Panc1 (cell line): ENCODE data around the gene TMEM163. TPM values are rescaled to one million over a fixed set of nuclear protein-coding genes. Genes with fewer than 3 reads are reported as not detected.

ENCODE experiments used
- ATAC-seq: fragments of 200-7000 bp; cut with Tn5 transposase; 2 replicates; pipeline ENCODE4 v1.9.1; 2020; ENCODE audit warnings: mild to moderate bottlenecking, moderate library complexity
- BruUV-seq: library from RNA; stranded (reverse); fragments of 400-500 nt; replicated peaks from 2 replicates; lab custom pipeline; 2021; lab: Mats Ljungman, UMichigan
- CTCF ChIA-PET: fragments of 300-600 bp; sonication (Branson Sonifier 250); formaldehyde crosslinking; loops from one replicate; lab custom pipeline; 2022; ENCODE audit warnings: antibody characterized with exemption; lab: Charles Lee
- POLR2A ChIA-PET: fragments of 300-600 bp; sonication (Branson Sonifier 250); formaldehyde crosslinking; loops from one replicate; lab custom pipeline; 2022; ENCODE audit warnings: antibody characterized with exemption; lab: Charles Lee
- DNase-seq: peaks from one replicate; pipeline ENCODE4 v3.0.0-alpha.2; 2010; ENCODE audit warnings: low read depth, low spot score
- H3K27ac ChIP-seq: 2 replicates; pipeline ENCODE4 v1.5.1; 2011; ENCODE audit warnings: mild to moderate bottlenecking, low read length, inconsistent platforms
- H3K27me3 ChIP-seq: fragments of 200-500 bp; sonication (Bioruptor generic); 2 replicates; pipeline ENCODE4 v1.6.0; 2014; ENCODE audit warnings: low read length, inconsistent platforms; ENCODE audit not compliant: control insufficient read depth, insufficient read depth
- H3K36me3 ChIP-seq: fragments of 200-500 bp; sonication (Bioruptor generic); 2 replicates; pipeline ENCODE4 v1.5.1; 2014; ENCODE audit warnings: inconsistent platforms, mild to moderate bottlenecking, low read length, moderate library complexity; ENCODE audit not compliant: control insufficient read depth, insufficient read depth
- H3K4me1 ChIP-seq: 2 replicates; pipeline ENCODE4 v1.5.1; 2011; ENCODE audit warnings: inconsistent platforms, mild to moderate bottlenecking, low read length, moderate library complexity; ENCODE audit not compliant: control insufficient read depth, insufficient read depth
- H3K4me3 ChIP-seq, 2 experiments: 2 replicates each; pipeline ENCODE4 v1.5.1; 2011 to 2012; ENCODE audit warnings: low read depth in 2 of 2, low read length in 2 of 2, mild to moderate bottlenecking in 2 of 2, inconsistent platforms in 1 of 2, moderate library complexity in 1 of 2
- H3K9me3 ChIP-seq: fragments of 200-500 bp; sonication (Bioruptor generic); 2 replicates; pipeline ENCODE4 v1.5.1; 2014; ENCODE audit warnings: low read depth, mild to moderate bottlenecking, inconsistent platforms, low read length, moderate library complexity; ENCODE audit not compliant: control insufficient read depth, insufficient read depth
- POLR2AphosphoS5 ChIP-seq: IDR thresholded peaks from 2 replicates; pipeline ENCODE4 v1.6.1; 2012; ENCODE audit warnings: mild to moderate bottlenecking, low read depth, low read length, moderate library complexity
- SIN3A ChIP-seq: IDR thresholded peaks from 2 replicates; pipeline ENCODE4 v1.6.1; 2012; ENCODE audit warnings: low read depth, mild to moderate bottlenecking, low read length, moderate library complexity, borderline replicate concordance; ENCODE audit not compliant: insufficient read depth
- TCF7L2 ChIP-seq: IDR thresholded peaks from 2 replicates; pipeline ENCODE4 v1.6.1; 2011; ENCODE audit warnings: mild to moderate bottlenecking, low read depth, low read length, inconsistent platforms
- in situ Hi-C: cut with HindIII; loops from 2 replicates; pipeline ENCODE4 v1.10.0; 2016; ENCODE audit warnings: low sequenced_read_pairs, low pct_unique_long_range_greater_than_20kb
- intact Hi-C: fragments of 100-400 bp; cut with micrococcal nuclease; formaldehyde crosslinking; loops from one replicate; pipeline ENCODE4 v1.10.0; 2022; ENCODE audit not compliant: unreplicated experiment
- total RNA-seq: library from RNA; stranded (reverse); gene quantifications from one replicate; pipeline ENCODE4 v1.2.1, GENCODE V29; 2021; ENCODE audit not compliant: unreplicated experiment
- TF ChIP-seq, protein P1 (sequence below), 2 experiments: IDR thresholded peaks; 2 replicates each; pipeline ENCODE4 v1.6.1; 2011 to 2012; ENCODE audit warnings: low read depth in 2 of 2, control low read depth in 1 of 2, low read length in 1 of 2, mild to moderate bottlenecking in 1 of 2, moderate library complexity in 1 of 2; ENCODE audit not compliant: insufficient read depth in 1 of 2
- TF ChIP-seq, protein P2 (sequence below): fragments of 450-650 bp; IDR thresholded peaks from 2 replicates; pipeline ENCODE4 v1.5.1; 2017; ENCODE audit warnings: mild to moderate bottlenecking

The TMEM163 gene
- total RNA-seq, 1 experiment from 2014 or later = not detected

DNA sequence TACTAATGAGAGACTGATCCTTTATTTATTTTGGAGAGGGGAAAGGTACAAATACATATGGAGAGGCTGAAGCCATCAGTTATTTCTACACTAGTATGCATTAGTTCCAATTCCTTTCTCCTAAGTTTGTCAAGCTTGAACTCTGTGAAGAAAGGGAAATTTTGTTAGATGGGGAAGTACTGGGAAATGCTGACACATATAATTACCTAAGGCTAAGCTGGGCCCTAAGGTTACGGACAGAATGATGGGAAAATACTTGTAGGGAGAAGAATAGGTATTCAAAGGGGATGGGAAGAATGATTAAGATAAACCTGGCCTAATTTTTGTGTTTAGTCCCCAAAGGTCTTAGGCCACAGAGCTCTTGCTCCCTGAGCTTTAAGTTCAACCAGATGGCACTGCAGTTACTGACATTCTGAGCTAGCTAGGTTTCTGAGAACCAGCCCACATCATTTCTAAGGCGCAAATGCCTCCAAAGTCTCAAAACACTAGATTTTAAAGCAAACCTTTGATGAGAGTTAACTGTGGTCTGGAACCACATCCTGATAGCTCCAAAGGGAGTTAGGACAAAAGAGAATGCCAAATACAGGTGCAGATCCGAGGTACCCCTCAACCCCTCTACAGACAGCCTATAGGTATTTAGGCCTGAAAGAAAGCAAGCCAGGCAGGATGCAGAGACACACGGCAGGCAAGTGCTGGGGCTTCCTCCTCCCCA lies 2.7 kb downstream of the TMEM163 start:
- ATAC-seq (no peak), DNase-seq (no peak)
- intact Hi-C loops (no loop called here), in situ Hi-C loops (no loop called here)
- POLR2A ChIA-PET = no interaction called here
- H3K27ac ChIP-seq = no peak overlapping the region
- no peak overlapping the region for H3K4me3 ChIP-seq
- no peaks in the 10 kb centered on the region for H3K9me3 ChIP-seq
- H3K4me1 ChIP-seq = peaks cover 4% of the 10 kb centered on the region; the same call in 1 of the 2 replicates
- H3K27me3 ChIP-seq = peaks cover 55% of the 10 kb centered on the region
- no peaks in the 10 kb centered on the region for H3K36me3 ChIP-seq
- CTCF ChIA-PET = no interaction called here
- BruUV-seq = no TSS peak
- TF ChIP-seq, protein P1, sequence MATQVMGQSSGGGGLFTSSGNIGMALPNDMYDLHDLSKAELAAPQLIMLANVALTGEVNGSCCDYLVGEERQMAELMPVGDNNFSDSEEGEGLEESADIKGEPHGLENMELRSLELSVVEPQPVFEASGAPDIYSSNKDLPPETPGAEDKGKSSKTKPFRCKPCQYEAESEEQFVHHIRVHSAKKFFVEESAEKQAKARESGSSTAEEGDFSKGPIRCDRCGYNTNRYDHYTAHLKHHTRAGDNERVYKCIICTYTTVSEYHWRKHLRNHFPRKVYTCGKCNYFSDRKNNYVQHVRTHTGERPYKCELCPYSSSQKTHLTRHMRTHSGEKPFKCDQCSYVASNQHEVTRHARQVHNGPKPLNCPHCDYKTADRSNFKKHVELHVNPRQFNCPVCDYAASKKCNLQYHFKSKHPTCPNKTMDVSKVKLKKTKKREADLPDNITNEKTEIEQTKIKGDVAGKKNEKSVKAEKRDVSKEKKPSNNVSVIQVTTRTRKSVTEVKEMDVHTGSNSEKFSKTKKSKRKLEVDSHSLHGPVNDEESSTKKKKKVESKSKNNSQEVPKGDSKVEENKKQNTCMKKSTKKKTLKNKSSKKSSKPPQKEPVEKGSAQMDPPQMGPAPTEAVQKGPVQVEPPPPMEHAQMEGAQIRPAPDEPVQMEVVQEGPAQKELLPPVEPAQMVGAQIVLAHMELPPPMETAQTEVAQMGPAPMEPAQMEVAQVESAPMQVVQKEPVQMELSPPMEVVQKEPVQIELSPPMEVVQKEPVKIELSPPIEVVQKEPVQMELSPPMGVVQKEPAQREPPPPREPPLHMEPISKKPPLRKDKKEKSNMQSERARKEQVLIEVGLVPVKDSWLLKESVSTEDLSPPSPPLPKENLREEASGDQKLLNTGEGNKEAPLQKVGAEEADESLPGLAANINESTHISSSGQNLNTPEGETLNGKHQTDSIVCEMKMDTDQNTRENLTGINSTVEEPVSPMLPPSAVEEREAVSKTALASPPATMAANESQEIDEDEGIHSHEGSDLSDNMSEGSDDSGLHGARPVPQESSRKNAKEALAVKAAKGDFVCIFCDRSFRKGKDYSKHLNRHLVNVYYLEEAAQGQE (IDR thresholded peaks at IDR 0.05; ENCODE audit: insufficient read depth in 1 of 2, low read depth in 2 of 2, low read length in 1 of 2) = no peak
- no peak for TF ChIP-seq POLR2AphosphoS5
- TF ChIP-seq TCF7L2 = no peak
- TF ChIP-seq, protein P2, sequence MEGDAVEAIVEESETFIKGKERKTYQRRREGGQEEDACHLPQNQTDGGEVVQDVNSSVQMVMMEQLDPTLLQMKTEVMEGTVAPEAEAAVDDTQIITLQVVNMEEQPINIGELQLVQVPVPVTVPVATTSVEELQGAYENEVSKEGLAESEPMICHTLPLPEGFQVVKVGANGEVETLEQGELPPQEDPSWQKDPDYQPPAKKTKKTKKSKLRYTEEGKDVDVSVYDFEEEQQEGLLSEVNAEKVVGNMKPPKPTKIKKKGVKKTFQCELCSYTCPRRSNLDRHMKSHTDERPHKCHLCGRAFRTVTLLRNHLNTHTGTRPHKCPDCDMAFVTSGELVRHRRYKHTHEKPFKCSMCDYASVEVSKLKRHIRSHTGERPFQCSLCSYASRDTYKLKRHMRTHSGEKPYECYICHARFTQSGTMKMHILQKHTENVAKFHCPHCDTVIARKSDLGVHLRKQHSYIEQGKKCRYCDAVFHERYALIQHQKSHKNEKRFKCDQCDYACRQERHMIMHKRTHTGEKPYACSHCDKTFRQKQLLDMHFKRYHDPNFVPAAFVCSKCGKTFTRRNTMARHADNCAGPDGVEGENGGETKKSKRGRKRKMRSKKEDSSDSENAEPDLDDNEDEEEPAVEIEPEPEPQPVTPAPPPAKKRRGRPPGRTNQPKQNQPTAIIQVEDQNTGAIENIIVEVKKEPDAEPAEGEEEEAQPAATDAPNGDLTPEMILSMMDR = no peak
- TF ChIP-seq SIN3A = no peak

DNA sequence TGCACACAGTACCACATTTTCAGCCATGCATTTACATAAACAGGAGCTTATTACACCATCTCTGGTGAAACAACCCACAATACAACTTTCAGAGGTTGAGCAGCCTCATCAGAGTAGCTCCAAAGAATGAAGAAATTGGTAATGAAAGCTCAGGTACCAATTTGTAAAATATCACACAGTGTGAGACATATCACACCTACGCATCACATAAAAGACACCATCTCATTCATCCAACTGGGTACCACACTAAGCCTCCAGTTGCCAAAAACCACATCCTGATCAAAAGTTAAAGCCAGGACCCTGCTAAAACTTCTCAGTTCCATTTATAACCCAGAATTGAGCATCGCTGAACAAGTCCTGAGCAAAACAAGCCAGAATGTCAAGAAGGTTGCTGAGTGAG lies 4.6 kb downstream of the TMEM163 start:
- no peak for ATAC-seq
- TF ChIP-seq, protein P2 = no peak
- TF ChIP-seq SIN3A (no peak), POLR2AphosphoS5 (no peak), TCF7L2 (no peak)
- TF ChIP-seq, protein P1 (IDR thresholded peaks at IDR 0.05; ENCODE audit: insufficient read depth in 1 of 2, low read depth in 2 of 2, low read length in 1 of 2) = no peak
- CTCF ChIA-PET = no interaction called here
- POLR2A ChIA-PET = no interaction called here
- Histone ChIP-seq H3K27me3 (peaks cover 42% of the 10 kb centered on the region), H3K27ac (no peak overlapping the region), H3K9me3 (no peaks in the 10 kb centered on the region), H3K4me3 (no peak overlapping the region), H3K4me1 (peaks cover 4% of the 10 kb centered on the region; the same call in 1 of the 2 replicates), H3K36me3 (no peaks in the 10 kb centered on the region)
- intact Hi-C loops = no loop called here
- BruUV-seq = no TSS peak
- no peak for DNase-seq
- in situ Hi-C loops = no loop called here
